ENCODE results near the gene MINDY2. TPM values are rescaled to one million over a fixed set of nuclear protein-coding genes. Genes with fewer than 3 reads are reported as not detected.

MINDY2 gene
- total and polyA plus RNA-seq, 7 experiments from 2014 or later, result 8.9 to 16.6 (median 11.4) TPM

DNA sequence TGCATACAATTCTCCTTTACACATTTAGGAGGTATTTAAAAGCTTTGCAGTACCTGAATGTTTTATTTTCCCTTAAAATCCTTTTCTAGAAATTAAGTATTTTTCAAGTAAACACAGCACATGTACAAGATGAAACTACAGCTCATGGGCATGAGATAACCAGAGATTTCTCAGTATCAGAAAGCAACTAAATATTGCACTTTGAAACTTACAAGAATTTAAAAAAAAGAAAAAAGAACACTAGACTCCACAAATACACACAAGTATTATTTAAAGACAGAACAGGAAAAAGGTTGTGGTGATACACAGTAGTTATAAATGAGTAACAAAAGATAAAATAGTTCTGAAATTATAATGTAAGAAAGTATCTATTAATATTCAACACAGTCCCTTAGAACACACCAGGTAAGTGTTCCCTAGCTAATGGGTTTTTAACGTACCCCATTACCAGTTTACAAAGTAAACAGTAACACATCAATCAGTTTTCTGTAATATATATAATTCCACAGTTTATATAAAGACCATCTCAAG is 127.1 kb downstream of the MINDY2 start:
- no peaks in the 10 kb centered on the region for H3K27me3 Mint-ChIP-seq
- POLR2A ChIA-PET, result no interaction called here
- Histone ChIP-seq H3K4me3 (ENCODE audit: low read length) (no peak overlapping the region), H3K4me1 (ENCODE audit: control insufficient read depth in 2 of 2, insufficient read depth in 2 of 2, low read length in 2 of 2) (no peaks in the 10 kb centered on the region), H3K9me3 (ENCODE audit: control insufficient read depth in 2 of 3, low read length in 3 of 3) (no peaks in the 10 kb centered on the region), H3K27ac (ENCODE audit: low read depth, low read length) (no peak overlapping the region), H3K36me3 (ENCODE audit: control insufficient read depth in 2 of 3, insufficient read depth in 3 of 3, low read length in 3 of 3) (peaks cover 18 to 65% (median 31%) of the 10 kb centered on the region in 3 experiments), H3K27me3 (ENCODE audit: control insufficient read depth in 2 of 2, insufficient read depth in 2 of 2, low read length in 2 of 2) (no peaks in the 10 kb centered on the region)
- CTCF ChIA-PET, result no interaction called here
- H3K4me3 Mint-ChIP-seq, result no peak overlapping the region
- no peaks in the 10 kb centered on the region for H3K9me3 Mint-ChIP-seq
- intact Hi-C loops (cut with micrococcal nuclease), result loop anchor here in 1 of 2 donors (10.0 kb wide), 1 partner anchor 673 kb away; no protein-coding TSS in a partner anchor
- H3K36me3 Mint-ChIP-seq, result peaks cover 16 to 45% (median 32%) of the 10 kb centered on the region in 5 donors
- peak overlapping the region in 3 of 9 donors; percentile 20 to 59 (median 27) for H3K27ac Mint-ChIP-seq
- DNase-seq (no peak), ATAC-seq (no peak)
- H3K4me1 Mint-ChIP-seq, result peaks cover 4 to 26% (median 16%) of the 10 kb centered on the region in 7 donors

DNA sequence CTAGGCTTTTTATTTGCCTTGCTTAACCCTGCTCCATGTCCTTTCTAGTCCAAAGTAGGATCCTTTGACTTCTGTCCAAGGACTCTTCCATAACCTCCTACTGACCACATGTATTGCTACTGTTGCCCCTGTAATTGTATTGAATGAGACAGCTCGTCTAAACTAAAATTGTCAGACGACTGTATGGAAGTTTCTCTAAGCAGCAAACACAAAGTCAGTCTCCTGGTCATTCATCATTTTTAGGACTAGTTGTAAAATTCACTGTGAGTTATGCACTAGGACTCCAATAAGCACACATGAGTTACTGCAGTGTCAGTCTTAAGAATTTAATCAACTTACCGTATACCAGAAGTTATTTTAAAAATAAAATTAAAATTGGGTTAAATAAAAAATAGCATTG is 129.5 kb downstream of the MINDY2 start:
- Mint-ChIP-seq H3K27ac (peak overlapping the region in 3 of 9 donors; percentile 1 to 59 (median 49)), H3K4me1 (peaks cover 7 to 26% (median 16%) of the 10 kb centered on the region in 7 donors), H3K4me3 (no peak overlapping the region), H3K36me3 (peaks cover 4 to 28% (median 16%) of the 10 kb centered on the region in 5 donors), H3K9me3 (no peaks in the 10 kb centered on the region), H3K27me3 (no peaks in the 10 kb centered on the region)
- ChIA-PET CTCF (no interaction called here), POLR2A (no interaction called here)
- Histone ChIP-seq H3K9me3 (ENCODE audit: control insufficient read depth in 2 of 3, low read length in 3 of 3) (no peaks in the 10 kb centered on the region), H3K4me3 (ENCODE audit: low read length) (no peak overlapping the region), H3K36me3 (ENCODE audit: control insufficient read depth in 2 of 3, insufficient read depth in 3 of 3, low read length in 3 of 3) (peaks cover 11 to 46% (median 14%) of the 10 kb centered on the region in 3 experiments), H3K27ac (ENCODE audit: low read depth, low read length) (no peak overlapping the region), H3K27me3 (ENCODE audit: control insufficient read depth in 2 of 2, insufficient read depth in 2 of 2, low read length in 2 of 2) (no peaks in the 10 kb centered on the region), H3K4me1 (ENCODE audit: control insufficient read depth in 2 of 2, insufficient read depth in 2 of 2, low read length in 2 of 2) (no peaks in the 10 kb centered on the region)
- intact Hi-C loops (cut with micrococcal nuclease), result loop anchor here in 1 of 2 donors (10.0 kb wide), 1 partner anchor 676 kb away; no protein-coding TSS in a partner anchor
- no peak for DNase-seq
- no peak for ATAC-seq

DNA sequence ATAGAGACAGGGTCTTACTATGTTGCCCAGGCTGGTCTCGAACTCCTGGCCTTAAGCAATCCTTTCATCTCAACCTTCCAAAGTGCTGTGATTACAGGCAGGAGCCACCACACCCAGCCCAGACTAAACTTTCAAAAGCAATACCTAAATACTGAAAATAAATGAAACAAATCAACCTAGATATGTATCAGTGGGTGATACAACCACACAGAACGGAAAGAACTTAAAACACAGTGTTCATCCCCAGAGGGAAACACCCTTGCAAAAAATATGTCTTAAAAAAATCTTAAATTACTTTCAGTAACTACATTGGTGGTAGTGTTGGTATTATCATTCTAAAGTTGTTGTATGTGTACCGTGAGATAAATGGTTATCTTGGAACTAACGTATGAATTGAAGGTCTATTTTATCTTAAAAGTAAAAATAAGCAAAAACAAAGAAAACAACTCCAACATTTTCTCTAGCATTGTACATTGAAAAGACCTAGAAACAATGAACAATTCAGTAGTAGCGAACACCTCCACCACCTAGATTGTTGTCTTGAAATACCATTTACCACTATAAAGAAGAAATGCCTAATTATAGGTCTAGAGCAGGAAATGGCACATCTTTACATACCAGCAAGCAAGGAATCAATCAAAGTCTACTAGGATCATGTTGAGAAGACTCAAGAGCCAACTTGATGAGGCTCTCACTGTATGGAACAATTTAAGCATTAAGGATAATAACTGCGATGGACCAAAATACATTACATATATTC is 137.6 kb downstream of the MINDY2 start:
- H3K4me3 ChIP-seq (ENCODE audit: low read length), result no peak overlapping the region
- Mint-ChIP-seq H3K4me1 (peaks cover 36 to 62% (median 53%) of the 10 kb centered on the region in 7 donors), H3K27ac (peak overlapping the region; percentile 29 to 75 (median 62)), H3K9me3 (no peaks in the 10 kb centered on the region), H3K27me3 (no peaks in the 10 kb centered on the region), H3K4me3 (peak overlapping the region in 9 of 10 donors; percentile 6 to 68 (median 49)), H3K36me3 (peaks cover 15 to 39% (median 20%) of the 10 kb centered on the region in 5 donors)
- peaks cover 7 to 17% of the 10 kb centered on the region in 2 donors for H3K4me1 ChIP-seq (ENCODE audit: control insufficient read depth in 2 of 2, insufficient read depth in 2 of 2, low read length in 2 of 2)
- H3K9me3 ChIP-seq (ENCODE audit: control insufficient read depth in 2 of 3, low read length in 3 of 3), result no peaks in the 10 kb centered on the region
- no peak overlapping the region for H3K27ac ChIP-seq (ENCODE audit: low read depth, low read length)
- POLR2A ChIA-PET, result interaction anchor here (0.8 kb wide), 1 partner anchor 611 kb away, joined by 3 read pairs; no protein-coding TSS in a partner anchor
- intact Hi-C loops (cut with micrococcal nuclease), result loop anchor here in 1 of 2 donors (10.0 kb wide), 1 partner anchor 684 kb away; no protein-coding TSS in a partner anchor
- no peaks in the 10 kb centered on the region for H3K27me3 ChIP-seq (ENCODE audit: control insufficient read depth in 2 of 2, insufficient read depth in 2 of 2, low read length in 2 of 2)
- ATAC-seq, result peak; percentile 41
- CTCF ChIA-PET, result no interaction called here
- peaks cover 0 to 20% (median 0%) of the 10 kb centered on the region in 3 experiments for H3K36me3 ChIP-seq (ENCODE audit: control insufficient read depth in 2 of 3, insufficient read depth in 3 of 3, low read length in 3 of 3)
- peak in 3 of 9 donors; percentile 14 to 29 (median 25) for DNase-seq

DNA sequence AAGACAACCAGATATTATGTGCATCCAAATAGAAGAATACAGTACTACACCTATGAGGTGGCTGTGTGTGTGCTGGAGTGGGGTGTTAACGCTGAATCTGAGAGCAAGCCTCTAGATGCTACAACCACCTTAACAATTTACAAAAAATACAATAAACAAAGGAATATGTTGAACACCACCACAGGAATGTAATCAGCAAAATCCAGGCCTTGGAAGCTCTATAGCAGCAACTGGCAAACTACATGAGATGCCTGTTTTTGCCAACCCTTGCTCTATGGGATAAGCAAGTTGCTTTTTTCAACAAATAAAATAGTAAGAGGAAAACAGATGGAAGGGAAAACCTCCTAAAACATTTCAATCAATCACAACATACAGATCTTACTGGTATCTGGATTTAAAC is 138.5 kb downstream of the MINDY2 start:
- Histone ChIP-seq H3K4me1 (ENCODE audit: control insufficient read depth in 2 of 2, insufficient read depth in 2 of 2, low read length in 2 of 2) (peaks cover 7 to 17% of the 10 kb centered on the region in 2 donors), H3K36me3 (ENCODE audit: control insufficient read depth in 2 of 3, insufficient read depth in 3 of 3, low read length in 3 of 3) (peaks cover 0 to 28% (median 6%) of the 10 kb centered on the region in 3 experiments), H3K9me3 (ENCODE audit: control insufficient read depth in 2 of 3, low read length in 3 of 3) (no peaks in the 10 kb centered on the region), H3K27me3 (ENCODE audit: control insufficient read depth in 2 of 2, insufficient read depth in 2 of 2, low read length in 2 of 2) (no peaks in the 10 kb centered on the region), H3K27ac (ENCODE audit: low read depth, low read length) (no peak overlapping the region), H3K4me3 (ENCODE audit: low read length) (no peak overlapping the region)
- ChIA-PET CTCF (no interaction called here), POLR2A (interaction anchor here (0.8 kb wide), 1 partner anchor 612 kb away, joined by 3 read pairs; no protein-coding TSS in a partner anchor)
- peak overlapping the region in 8 of 9 donors; percentile 46 to 74 (median 57) for H3K27ac Mint-ChIP-seq
- H3K4me3 Mint-ChIP-seq, result peak overlapping the region in 6 of 10 donors; percentile 2 to 68 (median 42)
- intact Hi-C loops (cut with micrococcal nuclease), result loop anchor here in 1 of 2 donors (10.0 kb wide), 1 partner anchor 685 kb away; no protein-coding TSS in a partner anchor
- DNase-seq (no peak), ATAC-seq (no peak)
- H3K4me1 Mint-ChIP-seq, result peaks cover 35 to 69% (median 60%) of the 10 kb centered on the region in 7 donors
- peaks cover 21 to 46% (median 28%) of the 10 kb centered on the region in 5 donors for H3K36me3 Mint-ChIP-seq
- no peaks in the 10 kb centered on the region for H3K9me3 Mint-ChIP-seq
- H3K27me3 Mint-ChIP-seq, result no peaks in the 10 kb centered on the region

DNA sequence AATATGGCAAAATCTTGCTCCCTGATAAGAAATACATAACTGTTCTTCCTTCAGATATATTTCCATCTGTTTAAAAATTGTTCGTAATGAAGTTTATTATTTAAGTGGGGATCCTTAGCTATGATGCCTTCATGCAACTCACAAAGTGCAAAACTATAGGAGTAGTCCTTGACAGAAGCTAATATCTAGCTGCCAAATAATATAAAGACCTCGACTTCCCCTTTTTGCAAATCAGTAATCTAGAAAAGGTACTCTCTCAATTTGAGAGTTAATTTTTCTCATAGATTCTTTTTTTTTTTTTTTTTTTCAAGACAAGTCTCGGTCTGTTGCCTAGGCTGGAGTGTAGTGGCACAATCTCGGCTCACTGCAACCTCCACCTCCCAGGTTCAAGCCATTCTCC is 139.4 kb downstream of the MINDY2 start:
- intact Hi-C loops (cut with micrococcal nuclease), result no loop called here
- CTCF ChIA-PET, result no interaction called here
- no peak overlapping the region for H3K4me3 ChIP-seq (ENCODE audit: low read length)
- no peaks in the 10 kb centered on the region for H3K27me3 ChIP-seq (ENCODE audit: control insufficient read depth in 2 of 2, insufficient read depth in 2 of 2, low read length in 2 of 2)
- Mint-ChIP-seq H3K4me3 (peak overlapping the region in 2 of 10 donors; percentile 10 to 68), H3K27ac (peak overlapping the region in 4 of 9 donors; percentile 45 to 59 (median 52)), H3K9me3 (no peaks in the 10 kb centered on the region), H3K4me1 (peaks cover 33 to 74% (median 64%) of the 10 kb centered on the region in 7 donors), H3K36me3 (peaks cover 21 to 48% (median 32%) of the 10 kb centered on the region in 5 donors), H3K27me3 (no peaks in the 10 kb centered on the region)
- ATAC-seq (no peak), DNase-seq (no peak)
- no peak overlapping the region for H3K27ac ChIP-seq (ENCODE audit: low read depth, low read length)
- POLR2A ChIA-PET, result interaction anchor here (0.7 kb wide), 1 partner anchor 207 kb away, joined by 5 read pairs; no protein-coding TSS in a partner anchor
- H3K9me3 ChIP-seq (ENCODE audit: control insufficient read depth in 2 of 3, low read length in 3 of 3), result no peaks in the 10 kb centered on the region
- H3K36me3 ChIP-seq (ENCODE audit: control insufficient read depth in 2 of 3, insufficient read depth in 3 of 3, low read length in 3 of 3), result peaks cover 0 to 33% (median 6%) of the 10 kb centered on the region in 3 experiments
- H3K4me1 ChIP-seq (ENCODE audit: control insufficient read depth in 2 of 2, insufficient read depth in 2 of 2, low read length in 2 of 2), result peaks cover 7 to 17% of the 10 kb centered on the region in 2 donors

Data from naive thymus-derived CD4-positive, alpha-beta T cell (primary cell).